Measurements from ENCODE around the gene P2RY8. TPM values are rescaled to one million over a fixed set of nuclear protein-coding genes. Genes with fewer than 3 reads are reported as not detected.

Gene P2RY8
- total RNA-seq, 1 experiment from 2014 or later: not detected

- no TSS peak for BruUV-seq (replicated peaks)
- no peaks in the 10 kb centered on the region for H3K36me3 ChIP-seq (ENCODE audit: control insufficient read depth, insufficient read depth, low read length)
- H3K9me3 ChIP-seq: peaks cover 5% of the 10 kb centered on the region; the same call in 1 of the 2 replicates
- no peak overlapping the region for H3K4me3 ChIP-seq (ENCODE audit: low read depth, low read length)
- Mint-ChIP-seq H3K27ac (ENCODE audit: unreplicated experiment) (no peak overlapping the region), H3K4me3 (ENCODE audit: unreplicated experiment) (no peak overlapping the region), H3K27me3 (ENCODE audit: insufficient read depth, unreplicated experiment) (no peaks in the 10 kb centered on the region), H3K36me3 (ENCODE audit: insufficient read depth, unreplicated experiment) (no peaks in the 10 kb centered on the region), H3K9me3 (ENCODE audit: unreplicated experiment) (peaks cover 30% of the 10 kb centered on the region), H3K4me1 (ENCODE audit: low read depth, unreplicated experiment) (no peaks in the 10 kb centered on the region)
- intact Hi-C loops (cut with micrococcal nuclease; ENCODE audit: unreplicated experiment): no loop called here
- H3K4me1 ChIP-seq: no peaks in the 10 kb centered on the region
- no peaks in the 10 kb centered on the region for H3K27me3 ChIP-seq (replicated peaks; ENCODE audit: control insufficient read depth, insufficient read depth, low read length)
- ChIA-PET POLR2A (no interaction called here), CTCF (no interaction called here)
- no peak for TF ChIP-seq CTCF (IDR thresholded peaks at IDR 0.05; ENCODE audit: insufficient read depth in 1 of 2, low read depth in 1 of 2, low read length in 1 of 2, severe bottlenecking in 1 of 2, unreplicated experiment in 1 of 2)
- no peak for DNase-seq
These were observed 20.3 kb downstream of the P2RY8 start for GRCh38 chrX:1516596-1517104.

GRCh38 chrX:1511829-1512228, 25.2 kb downstream of the P2RY8 start:
- Histone ChIP-seq H3K27me3 (replicated peaks; ENCODE audit: control insufficient read depth, insufficient read depth, low read length) (no peaks in the 10 kb centered on the region), H3K36me3 (ENCODE audit: control insufficient read depth, insufficient read depth, low read length) (no peaks in the 10 kb centered on the region), H3K4me1 (no peaks in the 10 kb centered on the region), H3K4me3 (ENCODE audit: low read depth, low read length) (no peak overlapping the region), H3K9me3 (no peaks in the 10 kb centered on the region)
- BruUV-seq (replicated peaks): no TSS peak
- H3K4me1 Mint-ChIP-seq (ENCODE audit: low read depth, unreplicated experiment): no peaks in the 10 kb centered on the region
- ChIA-PET CTCF (no interaction called here), POLR2A (no interaction called here)
- intact Hi-C loops (cut with micrococcal nuclease; ENCODE audit: unreplicated experiment): no loop called here
- no peak for TF ChIP-seq CTCF (IDR thresholded peaks at IDR 0.05; ENCODE audit: insufficient read depth in 1 of 2, low read depth in 1 of 2, low read length in 1 of 2, severe bottlenecking in 1 of 2, unreplicated experiment in 1 of 2)
- H3K27me3 Mint-ChIP-seq (ENCODE audit: insufficient read depth, unreplicated experiment): no peaks in the 10 kb centered on the region
- H3K27ac Mint-ChIP-seq (ENCODE audit: unreplicated experiment): no peak overlapping the region
- no peaks in the 10 kb centered on the region for H3K9me3 Mint-ChIP-seq (ENCODE audit: unreplicated experiment)
- H3K36me3 Mint-ChIP-seq (ENCODE audit: insufficient read depth, unreplicated experiment): no peaks in the 10 kb centered on the region
- no peak overlapping the region for H3K4me3 Mint-ChIP-seq (ENCODE audit: unreplicated experiment)
- no peak for DNase-seq

DNA sequence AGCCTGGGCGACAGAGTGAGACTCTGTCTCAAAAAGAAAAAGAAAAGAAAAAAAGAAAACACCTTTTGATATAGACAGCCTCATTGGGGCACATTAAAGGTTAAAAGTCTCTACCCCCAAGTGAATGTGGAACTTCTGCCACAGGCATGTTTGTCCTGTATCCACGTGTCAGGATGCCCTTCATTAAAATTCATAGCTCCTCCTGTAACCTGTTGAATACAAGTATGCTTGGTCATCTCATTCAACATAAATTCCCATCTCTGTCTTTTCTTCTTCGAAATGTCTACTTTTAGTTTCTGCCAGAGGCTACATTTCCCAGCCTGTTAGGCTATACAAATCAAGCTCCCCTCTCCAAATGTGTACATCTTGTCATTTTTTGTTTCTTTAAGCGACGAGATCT, 25.8 kb downstream of the P2RY8 start:
- intact Hi-C loops (cut with micrococcal nuclease; ENCODE audit: unreplicated experiment): no loop called here
- no peak for DNase-seq
- no peaks in the 10 kb centered on the region for H3K36me3 ChIP-seq (ENCODE audit: control insufficient read depth, insufficient read depth, low read length)
- H3K4me3 Mint-ChIP-seq (ENCODE audit: unreplicated experiment): no peak overlapping the region
- no peaks in the 10 kb centered on the region for H3K27me3 ChIP-seq (replicated peaks; ENCODE audit: control insufficient read depth, insufficient read depth, low read length)
- H3K4me1 Mint-ChIP-seq (ENCODE audit: low read depth, unreplicated experiment): no peaks in the 10 kb centered on the region
- no peak for TF ChIP-seq CTCF (IDR thresholded peaks at IDR 0.05; ENCODE audit: insufficient read depth in 1 of 2, low read depth in 1 of 2, low read length in 1 of 2, severe bottlenecking in 1 of 2, unreplicated experiment in 1 of 2)
- BruUV-seq (replicated peaks): no TSS peak
- no peak overlapping the region for H3K27ac Mint-ChIP-seq (ENCODE audit: unreplicated experiment)
- no peaks in the 10 kb centered on the region for H3K36me3 Mint-ChIP-seq (ENCODE audit: insufficient read depth, unreplicated experiment)
- no peaks in the 10 kb centered on the region for H3K4me1 ChIP-seq
- H3K9me3 Mint-ChIP-seq (ENCODE audit: unreplicated experiment): no peaks in the 10 kb centered on the region
- H3K27me3 Mint-ChIP-seq (ENCODE audit: insufficient read depth, unreplicated experiment): no peaks in the 10 kb centered on the region
- no peak overlapping the region for H3K4me3 ChIP-seq (ENCODE audit: low read depth, low read length)
- H3K9me3 ChIP-seq: no peaks in the 10 kb centered on the region
- ChIA-PET CTCF (no interaction called here), POLR2A (no interaction called here)
